Thyroid gland (tissue), 4 donors: ENCODE data around the gene F11R.

Source experiments
- CTCF ChIP-seq, 6 experiments: fragments of 200-600 bp in 3 of 6; fragments of 450-650 bp in 3 of 6; sonication (generic) in 3 of 6; IDR thresholded peaks; one replicate each; pipeline ENCODE4 v1.5.1; 2016 to 2019; ENCODE audit warnings: antibody characterized with exemption in 6 of 6, mild to moderate bottlenecking in 2 of 6, inconsistent platforms in 1 of 6, moderate library complexity in 1 of 6
- POLR2A ChIP-seq, 2 donors: fragments of 450-650 bp; IDR thresholded peaks; one replicate each; pipeline ENCODE4 v1.6.1; 2017; ENCODE audit warnings: antibody characterized with exemption in 2 of 2, mild to moderate bottlenecking in 2 of 2, moderate library complexity in 1 of 2

GRCh38 chr1:161069731-161070270 is 48.8 kb upstream of the F11R start, which contains the start of gene ARHGAP30:
- TF ChIP-seq CTCF (IDR thresholded peaks at IDR 0.05), result no peak
- no peak for TF ChIP-seq POLR2A (IDR thresholded peaks at IDR 0.05)
